ENCODE data around the gene MLLT3.

Gene MLLT3

GRCh38 chr9:20621471-20622329, 599 bp downstream of the MLLT3 start:
- Histone ChIP-seq H3K9me3 (replicated peaks; ENCODE audit: insufficient read depth, low read length) (no peaks in the 10 kb centered on the region), H3K4me2 (ENCODE audit: low read depth, low read length) (peak overlapping the region; percentile 43; the same call in 1 of the 2 replicates), H3K9ac (ENCODE audit: low read length) (peak overlapping the region; percentile 64), H3F3A (ENCODE audit: insufficient read depth, low read length) (peaks cover 16% of the 10 kb centered on the region), H2AFZ (ENCODE audit: low read length) (peak overlapping the region; percentile 67; the same call in 1 of the 2 replicates), H3K79me2 (ENCODE audit: low read length) (peaks cover 48% of the 10 kb centered on the region), H3K4me3 (ENCODE audit: low read length) (peak overlapping the region; percentile 64), H3K36me3 (replicated peaks; ENCODE audit: insufficient read depth, low read length) (no peaks in the 10 kb centered on the region), H4K20me1 (ENCODE audit: insufficient read depth, low read length) (no peaks in the 10 kb centered on the region), H3K9me2 (replicated peaks; ENCODE audit: insufficient read depth, low read length) (no peaks in the 10 kb centered on the region), H3K27ac (ENCODE audit: low read length) (peak overlapping the region; percentile 78; the same call in 1 of the 2 replicates), H3K27me3 (replicated peaks; ENCODE audit: insufficient read depth, low read length) (no peaks in the 10 kb centered on the region), H3K4me1 (ENCODE audit: low read length) (no peaks in the 10 kb centered on the region)
- TF ChIP-seq EZH2phosphoT487 (IDR thresholded peaks at IDR 0.05; ENCODE audit: low read length) (no peak), EZH2 (optimal IDR thresholded peaks at IDR 0.05; ENCODE audit: low read depth, low read length) (no peak)
- TF ChIP-seq, protein P1, sequence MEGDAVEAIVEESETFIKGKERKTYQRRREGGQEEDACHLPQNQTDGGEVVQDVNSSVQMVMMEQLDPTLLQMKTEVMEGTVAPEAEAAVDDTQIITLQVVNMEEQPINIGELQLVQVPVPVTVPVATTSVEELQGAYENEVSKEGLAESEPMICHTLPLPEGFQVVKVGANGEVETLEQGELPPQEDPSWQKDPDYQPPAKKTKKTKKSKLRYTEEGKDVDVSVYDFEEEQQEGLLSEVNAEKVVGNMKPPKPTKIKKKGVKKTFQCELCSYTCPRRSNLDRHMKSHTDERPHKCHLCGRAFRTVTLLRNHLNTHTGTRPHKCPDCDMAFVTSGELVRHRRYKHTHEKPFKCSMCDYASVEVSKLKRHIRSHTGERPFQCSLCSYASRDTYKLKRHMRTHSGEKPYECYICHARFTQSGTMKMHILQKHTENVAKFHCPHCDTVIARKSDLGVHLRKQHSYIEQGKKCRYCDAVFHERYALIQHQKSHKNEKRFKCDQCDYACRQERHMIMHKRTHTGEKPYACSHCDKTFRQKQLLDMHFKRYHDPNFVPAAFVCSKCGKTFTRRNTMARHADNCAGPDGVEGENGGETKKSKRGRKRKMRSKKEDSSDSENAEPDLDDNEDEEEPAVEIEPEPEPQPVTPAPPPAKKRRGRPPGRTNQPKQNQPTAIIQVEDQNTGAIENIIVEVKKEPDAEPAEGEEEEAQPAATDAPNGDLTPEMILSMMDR (IDR thresholded peaks at IDR 0.05; ENCODE audit: low read length), result no peak
- DNase-seq, result peak; percentile 47

- TF ChIP-seq EZH2phosphoT487 (IDR thresholded peaks at IDR 0.05; ENCODE audit: low read length) (no peak), EZH2 (optimal IDR thresholded peaks at IDR 0.05; ENCODE audit: low read depth, low read length) (no peak)
- TF ChIP-seq, protein P1 (IDR thresholded peaks at IDR 0.05; ENCODE audit: low read length), result no peak
- H3K4me2 ChIP-seq (ENCODE audit: low read depth, low read length), result peak overlapping the region; percentile 43; the same call in 1 of the 2 replicates
- H3K4me3 ChIP-seq (ENCODE audit: low read length), result peak overlapping the region; percentile 64
- H2AFZ ChIP-seq (ENCODE audit: low read length), result peak overlapping the region; percentile 31; the same call in 1 of the 2 replicates
- no peak for DNase-seq
- H3F3A ChIP-seq (ENCODE audit: insufficient read depth, low read length), result peaks cover 16% of the 10 kb centered on the region
- peaks cover 52% of the 10 kb centered on the region for H3K79me2 ChIP-seq (ENCODE audit: low read length)
- no peak overlapping the region for H3K27ac ChIP-seq (ENCODE audit: low read length)
- no peaks in the 10 kb centered on the region for H3K9me3 ChIP-seq (replicated peaks; ENCODE audit: insufficient read depth, low read length)
- peak overlapping the region; percentile 64; the same call in 1 of the 2 replicates for H3K9ac ChIP-seq (ENCODE audit: low read length)
- H4K20me1 ChIP-seq (ENCODE audit: insufficient read depth, low read length), result no peaks in the 10 kb centered on the region
- H3K36me3 ChIP-seq (replicated peaks; ENCODE audit: insufficient read depth, low read length), result no peaks in the 10 kb centered on the region
- no peaks in the 10 kb centered on the region for H3K27me3 ChIP-seq (replicated peaks; ENCODE audit: insufficient read depth, low read length)
- no peaks in the 10 kb centered on the region for H3K9me2 ChIP-seq (replicated peaks; ENCODE audit: insufficient read depth, low read length)
- no peaks in the 10 kb centered on the region for H3K4me1 ChIP-seq (ENCODE audit: low read length)
Measured at GRCh38 chr9:20620650-20621470, 1.4 kb downstream of the MLLT3 start.

GRCh38 chr9:20619487-20620200, 2.7 kb downstream of the MLLT3 start:
- Histone ChIP-seq H3K36me3 (replicated peaks; ENCODE audit: insufficient read depth, low read length) (no peaks in the 10 kb centered on the region), H3K4me3 (ENCODE audit: low read length) (no peak overlapping the region), H3K9me3 (replicated peaks; ENCODE audit: insufficient read depth, low read length) (no peaks in the 10 kb centered on the region), H3K27me3 (replicated peaks; ENCODE audit: insufficient read depth, low read length) (no peaks in the 10 kb centered on the region), H4K20me1 (ENCODE audit: insufficient read depth, low read length) (no peaks in the 10 kb centered on the region), H3K27ac (ENCODE audit: low read length) (no peak overlapping the region), H3K9ac (ENCODE audit: low read length) (no peak overlapping the region), H3F3A (ENCODE audit: insufficient read depth, low read length) (peaks cover 16% of the 10 kb centered on the region), H3K4me1 (ENCODE audit: low read length) (no peaks in the 10 kb centered on the region), H3K79me2 (ENCODE audit: low read length) (peaks cover 60% of the 10 kb centered on the region), H2AFZ (ENCODE audit: low read length) (no peak overlapping the region), H3K4me2 (ENCODE audit: low read depth, low read length) (no peak overlapping the region), H3K9me2 (replicated peaks; ENCODE audit: insufficient read depth, low read length) (no peaks in the 10 kb centered on the region)
- TF ChIP-seq EZH2phosphoT487 (IDR thresholded peaks at IDR 0.05; ENCODE audit: low read length), result no peak
- TF ChIP-seq, protein P1 (IDR thresholded peaks at IDR 0.05; ENCODE audit: low read length), result no peak
- no peak for TF ChIP-seq EZH2 (optimal IDR thresholded peaks at IDR 0.05; ENCODE audit: low read depth, low read length)
- DNase-seq, result no peak

Measured in MM.1S (cell line).